Stimulated activated memory B cell treated with anti-CD40 and anti-IgM and Interleukin-4, amounts not matched to agents 10 μg/mL and 1 μg/mL and 100 μg/mL, for 72 hours (primary cell): ENCODE data around the gene RBM20.
A peak's percentile ranks its signal among the peaks of the same experiment; 100 is the strongest.
"Not testable (repeated sequence)": the region's sequence is repeated elsewhere in the genome, so short reads cannot be mapped to it uniquely, and the experiment has no call there.

Experiments used
- ATAC-seq: fragments of 150-1000 bp; cut with Tn5 transposase; 2 replicates; pipeline ENCODE4 v1.10.0; 2021
- H3K27ac Mint-ChIP-seq: one replicate; pipeline ENCODE4 v1.8.0; 2022; ENCODE audit warnings: mild to moderate bottlenecking, mixed read lengths
- H3K27me3 Mint-ChIP-seq: one replicate; pipeline ENCODE4 v1.8.0; 2022; ENCODE audit warnings: mixed read lengths
- H3K36me3 Mint-ChIP-seq: one replicate; pipeline ENCODE4 v1.8.0; 2022; ENCODE audit warnings: mixed read lengths
- H3K4me1 Mint-ChIP-seq: one replicate; pipeline ENCODE4 v1.8.0; 2022; ENCODE audit warnings: mixed read lengths
- H3K4me3 Mint-ChIP-seq: one replicate; pipeline ENCODE4 v1.8.0; 2022; ENCODE audit warnings: mild to moderate bottlenecking, moderate library complexity, mixed read lengths
- H3K9me3 Mint-ChIP-seq: one replicate; pipeline ENCODE4 v1.8.0; 2022; ENCODE audit warnings: mixed read lengths

RBM20 gene

GRCh38 chr10:110759523-110759922 is 115.4 kb downstream of the RBM20 start:
- Mint-ChIP-seq H3K4me3 (no peak overlapping the region), H3K27me3 (peaks cover 23% of the 10 kb centered on the region), H3K27ac (no peak overlapping the region), H3K9me3 (no peaks in the 10 kb centered on the region), H3K4me1 (peaks cover 7% of the 10 kb centered on the region), H3K36me3 (no peaks in the 10 kb centered on the region)
- ATAC-seq: no peak

GRCh38 chr10:110762109-110762848 is 118.1 kb downstream of the RBM20 start:
- no peaks in the 10 kb centered on the region for H3K36me3 Mint-ChIP-seq
- no peaks in the 10 kb centered on the region for H3K9me3 Mint-ChIP-seq
- no peak overlapping the region for H3K4me3 Mint-ChIP-seq
- H3K4me1 Mint-ChIP-seq: peaks cover 13% of the 10 kb centered on the region
- H3K27me3 Mint-ChIP-seq: peaks cover 23% of the 10 kb centered on the region
- H3K27ac Mint-ChIP-seq: peak overlapping the region; percentile 12
- no peak for ATAC-seq

GRCh38 chr10:110762849-110763211 is 118.7 kb downstream of the RBM20 start:
- Mint-ChIP-seq H3K4me3 (no peak overlapping the region), H3K27me3 (peaks cover 23% of the 10 kb centered on the region), H3K4me1 (peaks cover 13% of the 10 kb centered on the region), H3K36me3 (no peaks in the 10 kb centered on the region), H3K9me3 (no peaks in the 10 kb centered on the region), H3K27ac (peak overlapping the region; percentile 12)
- no peak for ATAC-seq

GRCh38 chr10:110764378-110764777 is 120.2 kb downstream of the RBM20 start:
- peaks cover 23% of the 10 kb centered on the region for H3K27me3 Mint-ChIP-seq

GRCh38 chr10:110764793-110765512 is 120.8 kb downstream of the RBM20 start:
- Mint-ChIP-seq H3K9me3 (no peaks in the 10 kb centered on the region), H3K4me3 (no peak overlapping the region), H3K36me3 (no peaks in the 10 kb centered on the region), H3K4me1 (peaks cover 13% of the 10 kb centered on the region), H3K27ac (no peak overlapping the region), H3K27me3 (peaks cover 23% of the 10 kb centered on the region)
- ATAC-seq: no peak

More at GRCh38 chr10:110764378-110764777, 120.2 kb downstream of the RBM20 start:
- H3K36me3 Mint-ChIP-seq: no peaks in the 10 kb centered on the region
- no peak overlapping the region for H3K27ac Mint-ChIP-seq
- H3K9me3 Mint-ChIP-seq: no peaks in the 10 kb centered on the region
- no peak for ATAC-seq
- no peak overlapping the region for H3K4me3 Mint-ChIP-seq
- H3K4me1 Mint-ChIP-seq: peaks cover 13% of the 10 kb centered on the region

- Mint-ChIP-seq H3K4me3 (no peak overlapping the region), H3K27me3 (peaks cover 23% of the 10 kb centered on the region), H3K27ac (no peak overlapping the region), H3K36me3 (no peaks in the 10 kb centered on the region), H3K4me1 (peaks cover 13% of the 10 kb centered on the region), H3K9me3 (no peaks in the 10 kb centered on the region)
- no peak for ATAC-seq
Measured at GRCh38 chr10:110765513-110766319, 121.6 kb downstream of the RBM20 start.

- ATAC-seq, H3K9me3 Mint-ChIP-seq, H3K36me3 Mint-ChIP-seq, H3K27ac Mint-ChIP-seq, H3K4me3 Mint-ChIP-seq: not testable (repeated sequence)
- Mint-ChIP-seq H3K4me1 (peaks cover 20% of the 10 kb centered on the region), H3K27me3 (peaks cover 17% of the 10 kb centered on the region)
Measured at GRCh38 chr10:110767601-110768000, 123.5 kb downstream of the RBM20 start.

GRCh38 chr10:110770243-110770642 is 126.1 kb downstream of the RBM20 start:
- Mint-ChIP-seq H3K27ac (no peak overlapping the region), H3K4me1 (peaks cover 29% of the 10 kb centered on the region), H3K27me3 (no peaks in the 10 kb centered on the region), H3K4me3 (no peak overlapping the region), H3K9me3 (no peaks in the 10 kb centered on the region), H3K36me3 (no peaks in the 10 kb centered on the region)
- no peak for ATAC-seq

GRCh38 chr10:110771486-110771885 is 127.3 kb downstream of the RBM20 start:
- Mint-ChIP-seq H3K4me3 (no peak overlapping the region), H3K27ac (no peak overlapping the region), H3K9me3 (no peaks in the 10 kb centered on the region), H3K27me3 (no peaks in the 10 kb centered on the region), H3K36me3 (no peaks in the 10 kb centered on the region), H3K4me1 (peaks cover 27% of the 10 kb centered on the region)
- ATAC-seq: no peak

- Mint-ChIP-seq H3K27me3 (no peaks in the 10 kb centered on the region), H3K4me3 (no peak overlapping the region), H3K36me3 (no peaks in the 10 kb centered on the region), H3K4me1 (peaks cover 27% of the 10 kb centered on the region), H3K9me3 (no peaks in the 10 kb centered on the region), H3K27ac (no peak overlapping the region)
- no peak for ATAC-seq
Measured at GRCh38 chr10:110771991-110772390, 127.9 kb downstream of the RBM20 start.

- Mint-ChIP-seq H3K36me3 (no peaks in the 10 kb centered on the region), H3K27ac (peak overlapping the region; percentile 36), H3K4me1 (peaks cover 27% of the 10 kb centered on the region), H3K27me3 (no peaks in the 10 kb centered on the region), H3K9me3 (no peaks in the 10 kb centered on the region), H3K4me3 (no peak overlapping the region)
- no peak for ATAC-seq
Measured at GRCh38 chr10:110772454-110773025, 128.4 kb downstream of the RBM20 start.

GRCh38 chr10:110773693-110774068 is 129.5 kb downstream of the RBM20 start:
- Mint-ChIP-seq H3K9me3 (no peaks in the 10 kb centered on the region), H3K4me1 (peaks cover 27% of the 10 kb centered on the region), H3K4me3 (no peak overlapping the region), H3K27ac (peak overlapping the region; percentile 92), H3K27me3 (no peaks in the 10 kb centered on the region), H3K36me3 (no peaks in the 10 kb centered on the region)
- no peak for ATAC-seq

GRCh38 chr10:110774069-110775019 is 130.2 kb downstream of the RBM20 start:
- H3K9me3 Mint-ChIP-seq: no peaks in the 10 kb centered on the region
- peak; percentile 95 for ATAC-seq
- no peaks in the 10 kb centered on the region for H3K36me3 Mint-ChIP-seq
- H3K27ac Mint-ChIP-seq: peak overlapping the region; percentile 92
- peak overlapping the region; percentile 42 for H3K4me3 Mint-ChIP-seq
- H3K27me3 Mint-ChIP-seq: no peaks in the 10 kb centered on the region
- peaks cover 27% of the 10 kb centered on the region for H3K4me1 Mint-ChIP-seq

- peaks cover 27% of the 10 kb centered on the region for H3K4me1 Mint-ChIP-seq
- no peak for ATAC-seq
- H3K9me3 Mint-ChIP-seq: no peaks in the 10 kb centered on the region
- H3K36me3 Mint-ChIP-seq: no peaks in the 10 kb centered on the region
- H3K4me3 Mint-ChIP-seq: no peak overlapping the region
- H3K27ac Mint-ChIP-seq: peak overlapping the region; percentile 92
- no peaks in the 10 kb centered on the region for H3K27me3 Mint-ChIP-seq
Measured at GRCh38 chr10:110775020-110775375, 130.9 kb downstream of the RBM20 start.
